H1 (cell line): ENCODE results near the gene PIM2. TPM values are rescaled to one million over a fixed set of nuclear protein-coding genes. Genes with fewer than 3 reads are reported as not detected.

Experiments used
- CTCF ChIA-PET: fragments of 300-600 bp; sonication (Branson Sonifier 250); formaldehyde crosslinking; loops from one replicate; lab custom pipeline; 2021; ENCODE audit not compliant: partially characterized antibody; lab: Charles Lee
- POLR2A ChIA-PET: fragments of 300-600 bp; sonication (Branson Sonifier 250); formaldehyde crosslinking; loops from one replicate; lab custom pipeline; 2021; ENCODE audit warnings: inconsistent platforms; ENCODE audit not compliant: partially characterized antibody; lab: Charles Lee
- DNase-seq, 2 experiments: peaks; one replicate each; pipeline versions ENCODE4 v3.0.0 to v3.0.0-alpha.2; 2010 to 2022; ENCODE audit warnings: low spot score in 2 of 2, low read depth in 1 of 2, mixed read lengths in 1 of 2
- FAIRE-seq: peaks from 2 replicates; lab custom pipeline; 2011; peaks lifted over from hg19 to GRCh38; lab: Jason Lieb, UNC
- H2AFZ ChIP-seq: 2 replicates; pipeline ENCODE4 v1.8.1; 2012; ENCODE audit warnings: low read length, inconsistent platforms
- H2AK5ac ChIP-seq: 2 replicates; pipeline ENCODE4 v1.6.1; 2013; ENCODE audit warnings: low read depth, low read length
- H2BK120ac ChIP-seq: replicated peaks from 2 replicates; pipeline ENCODE3; 2013; ENCODE audit warnings: low read depth, low read length, inconsistent platforms
- H2BK12ac ChIP-seq: 2 replicates; pipeline ENCODE4 v1.6.1; 2013; ENCODE audit warnings: low read depth, low read length
- H2BK15ac ChIP-seq: 2 replicates; pipeline ENCODE4 v1.6.1; 2013; ENCODE audit warnings: low read length
- H2BK20ac ChIP-seq: 2 replicates; pipeline ENCODE4 v1.6.1; 2013; ENCODE audit warnings: low read length
- H2BK5ac ChIP-seq: 2 replicates; pipeline ENCODE4 v1.6.1; 2013; ENCODE audit warnings: low read depth, low read length
- H3K14ac ChIP-seq: 2 replicates; pipeline ENCODE4 v1.6.1; 2013; ENCODE audit warnings: inconsistent platforms; ENCODE audit not compliant: insufficient read length
- H3K18ac ChIP-seq: 2 replicates; pipeline ENCODE4 v1.6.1; 2013; ENCODE audit warnings: low read length; ENCODE audit errors: extremely low read depth
- H3K23ac ChIP-seq: 2 replicates; pipeline ENCODE4 v1.6.1; 2013; ENCODE audit warnings: inconsistent platforms; ENCODE audit not compliant: insufficient read length
- H3K23me2 ChIP-seq: 2 replicates; pipeline ENCODE4 v1.6.1; 2013; ENCODE audit warnings: low read depth, low read length
- H3K27ac ChIP-seq: 2 replicates; pipeline ENCODE4 v1.6.1; 2011; ENCODE audit warnings: low read depth, low read length, inconsistent platforms
- H3K27me3 ChIP-seq, 4 experiments: replicated peaks in 1 of 4; 1 replicate in 1 of 4; 2 replicates in 3 of 4; pipeline versions ENCODE4 v1.6.1 to v1.8.1; 2011 to 2013; ENCODE audit warnings: low read length in 3 of 4, mild to moderate bottlenecking in 3 of 4, inconsistent platforms in 2 of 4, mixed read lengths in 2 of 4, moderate library complexity in 1 of 4; ENCODE audit not compliant: control insufficient read depth in 3 of 4, insufficient read depth in 3 of 4; ENCODE audit errors: extremely low read depth in 1 of 4
- H3K36me3 ChIP-seq, 4 experiments: 2 replicates each; pipeline versions ENCODE4 v1.6.1 to v1.8.1; 2011 to 2013; ENCODE audit warnings: mild to moderate bottlenecking in 4 of 4, low read length in 3 of 4, moderate library complexity in 2 of 4, control low read depth in 1 of 4, inconsistent platforms in 1 of 4; ENCODE audit not compliant: insufficient read depth in 4 of 4, control insufficient read depth in 2 of 4
- H3K4ac ChIP-seq: replicated peaks from 2 replicates; pipeline ENCODE3; 2013; ENCODE audit warnings: low read length, low read depth, mixed read lengths, inconsistent platforms; ENCODE audit not compliant: insufficient read length
- H3K4me1 ChIP-seq, 4 experiments: replicated peaks in 1 of 4; 1 replicate in 1 of 4; 2 replicates in 3 of 4; pipeline versions ENCODE4 v1.6.1 to v1.8.1; 2011 to 2013; ENCODE audit warnings: low read length in 3 of 4, inconsistent platforms in 2 of 4, mixed read lengths in 1 of 4; ENCODE audit not compliant: insufficient read depth in 4 of 4, control insufficient read depth in 3 of 4
- H3K4me2 ChIP-seq, 2 experiments: 2 replicates each; pipeline versions ENCODE4 v1.6.1 to v1.8.1; 2011 to 2013; ENCODE audit warnings: low read depth in 2 of 2, low read length in 2 of 2, control low read depth in 1 of 2, inconsistent platforms in 1 of 2, mild to moderate bottlenecking in 1 of 2; ENCODE audit not compliant: insufficient read depth in 1 of 2
- H3K4me3 ChIP-seq, 4 experiments: fragments of 200-600, 300-600 bp in 1 of 4; sonication (generic), shearing (Covaris generic), sonication (Bioruptor Twin) in 1 of 4; 2 replicates each; pipeline versions ENCODE4 v1.5.1 to v1.8.1; 2011 to 2016; ENCODE audit warnings: low read length in 4 of 4, low read depth in 3 of 4, control low read depth in 2 of 4, inconsistent platforms in 2 of 4, mild to moderate bottlenecking in 2 of 4, mixed read lengths in 1 of 4, moderate library complexity in 1 of 4; ENCODE audit not compliant: insufficient read depth in 2 of 4; ENCODE audit errors: extremely low read depth in 1 of 4
- H3K56ac ChIP-seq: replicated peaks from 2 replicates; pipeline ENCODE3; 2013; ENCODE audit warnings: low read depth, mild to moderate bottlenecking, mixed read lengths, low read length, inconsistent platforms; ENCODE audit not compliant: insufficient read length
- H3K79me1 ChIP-seq: 2 replicates; pipeline ENCODE4 v1.6.1; 2013; ENCODE audit warnings: low read depth, low read length, control low read depth
- H3K79me2 ChIP-seq, 2 experiments: 2 replicates each; pipeline versions ENCODE4 v1.6.1 to v1.8.1; 2012 to 2013; ENCODE audit warnings: low read length in 2 of 2, mild to moderate bottlenecking in 2 of 2, inconsistent platforms in 1 of 2; ENCODE audit not compliant: insufficient read depth in 2 of 2, control insufficient read depth in 1 of 2
- H3K9ac ChIP-seq, 4 experiments: replicated peaks in 1 of 4; 1 replicate in 1 of 4; 2 replicates in 3 of 4; pipeline versions ENCODE4 v1.6.1 to v1.8.1; 2011 to 2013; ENCODE audit warnings: low read depth in 3 of 4, low read length in 3 of 4, control low read depth in 2 of 4, mild to moderate bottlenecking in 2 of 4, moderate library complexity in 2 of 4, inconsistent platforms in 1 of 4; ENCODE audit errors: extremely low read depth in 1 of 4
- H3K9me3 ChIP-seq, 2 experiments: 2 replicates each; pipeline versions ENCODE4 v1.6.1 to v1.8.1; 2012 to 2013; ENCODE audit warnings: mild to moderate bottlenecking in 2 of 2, moderate library complexity in 2 of 2, control low read depth in 1 of 2, inconsistent platforms in 1 of 2, low read depth in 1 of 2, low read length in 1 of 2, mixed read lengths in 1 of 2; ENCODE audit not compliant: insufficient read depth in 2 of 2
- H4K20me1 ChIP-seq, 2 experiments: replicated peaks in 1 of 2; 2 replicates each; pipeline versions ENCODE3 to v1.8.1; 2011 to 2013; ENCODE audit warnings: inconsistent platforms in 2 of 2, low read length in 2 of 2, mild to moderate bottlenecking in 1 of 2; ENCODE audit not compliant: insufficient read depth in 2 of 2, control insufficient read depth in 1 of 2
- H4K5ac ChIP-seq: 2 replicates; pipeline ENCODE4 v1.6.1; 2013; ENCODE audit warnings: low read length, low read depth, mixed read lengths, inconsistent platforms; ENCODE audit not compliant: insufficient read length
- H4K8ac ChIP-seq: 2 replicates; pipeline ENCODE4 v1.8.0; 2013; ENCODE audit warnings: mild to moderate bottlenecking, moderate library complexity, low read length, inconsistent platforms; ENCODE audit not compliant: insufficient read depth; ENCODE audit errors: extremely low read depth
- H4K91ac ChIP-seq: replicated peaks from 2 replicates; pipeline ENCODE3; 2013; ENCODE audit warnings: low read length, mixed read lengths, inconsistent platforms; ENCODE audit not compliant: insufficient read length
- CBX8 ChIP-seq: fragments of 300-800, 300-1000 bp; sonication (generic); IDR thresholded peaks from 2 replicates; pipeline ENCODE4 v1.7.1; 2016; ENCODE audit warnings: low read depth, low read length, borderline replicate concordance
- CEBPB ChIP-seq: IDR thresholded peaks from 2 replicates; pipeline ENCODE4 v1.6.1; 2012; ENCODE audit warnings: low read depth, low read length
- EGR1 ChIP-seq: IDR thresholded peaks from 2 replicates; pipeline ENCODE4 v1.6.1; 2011; ENCODE audit warnings: low read depth, low read length, borderline replicate concordance
- FOSL1 ChIP-seq: IDR thresholded peaks from 2 replicates; pipeline ENCODE4 v1.6.1; 2011; ENCODE audit warnings: mild to moderate bottlenecking, low read depth, low read length, moderate library complexity; ENCODE audit not compliant: insufficient read depth
- JUN ChIP-seq: IDR thresholded peaks from 2 replicates; pipeline ENCODE4 v1.6.1; 2011; ENCODE audit warnings: low read depth, mild to moderate bottlenecking, improper control_type of control experiment, low read length
- NRF1 ChIP-seq: IDR thresholded peaks from 2 replicates; pipeline ENCODE4 v1.6.1; 2011; ENCODE audit warnings: mild to moderate bottlenecking, low read depth, low read length, improper control_type of control experiment
- POLR2A ChIP-seq, 2 experiments: IDR thresholded peaks; 1 replicate in 1 of 2; 2 replicates in 1 of 2; pipeline ENCODE4 v1.6.1; 2011; ENCODE audit warnings: low read depth in 2 of 2, low read length in 2 of 2, mild to moderate bottlenecking in 2 of 2; ENCODE audit errors: control extremely low read depth in 1 of 2
- RBBP5 ChIP-seq: IDR thresholded peaks from 2 replicates; pipeline ENCODE4 v1.7.1; 2012; ENCODE audit warnings: low read depth, mild to moderate bottlenecking, inconsistent platforms, low read length, moderate library complexity, borderline replicate concordance
- SP1 ChIP-seq: IDR thresholded peaks from 2 replicates; pipeline ENCODE4 v1.6.1; 2011; ENCODE audit warnings: low read depth, low read length
- TBP ChIP-seq: IDR thresholded peaks from 2 replicates; pipeline ENCODE4 v1.6.1; 2011; ENCODE audit warnings: low read depth, low read length, improper control_type of control experiment
- WGBS, 2 experiments: shearing (Covaris generic) in 1 of 2; methylation state at CpG; one replicate each; pipeline versions ENCODE4 v1.1.6 to v1.1.7; 2013 to 2015; ENCODE audit warnings: low lambda C conversion rate in 2 of 2, mixed read lengths in 2 of 2, inconsistent platforms in 1 of 2, low coverage in 1 of 2, missing lambda C conversion rate in 1 of 2; ENCODE audit not compliant: insufficient replicate concordance in 2 of 2, insufficient coverage in 1 of 2, insufficient read length in 1 of 2; ENCODE audit errors: extremely low coverage in 1 of 2, missing lambda C conversion rate in 1 of 2; 5-methylcytosine and 5-hydroxymethylcytosine counted together
- polyA plus RNA-seq, 7 experiments: library from polyadenylated mRNA; depleted of rRNA in 3 of 7; stranded (reverse) in 5 of 7; unstranded in 2 of 7; fragments of >200 nt in 5 of 7; fragments of 200-250 nt in 2 of 7; gene quantifications; 1 replicate in 5 of 7; 2 replicates in 1 of 7; 4 replicates in 1 of 7; pipeline versions ENCODE4 v1.2.1 to v1.2.3, GENCODE V29; 2011 to 2013; ENCODE audit warnings: missing spikeins in 2 of 7, mixed read lengths in 2 of 7
- total RNA-seq: library from RNA; stranded (reverse); fragmentation: NEBNext Ultra II Directional; extraction: Animal tissue kit (Norgen Biotek cat#: 25700); gene quantifications from 2 replicates; pipeline ENCODE4 v1.2.1, GENCODE V29; 2021
- TF ChIP-seq, protein P1 (sequence below): IDR thresholded peaks from 2 replicates; pipeline ENCODE4 v1.6.1; 2012; ENCODE audit warnings: inconsistent platforms

Gene PIM2
- total and polyA plus RNA-seq, 2 of the 8 experiments (the other 6 are each of a cell fraction or from before 2014, with no cell fraction given) = 180 to 203 TPM

- Histone ChIP-seq H2AK5ac (no peak overlapping the region), H3K4me3 (peak overlapping the region; percentile 72 to 96 (median 88)), H3K9me3 (no peaks in the 10 kb centered on the region; a peak in 1 of 4 replicates), H3K36me3 (peaks cover 11 to 37% (median 28%) of the 10 kb centered on the region in 4 experiments; a peak in 7 of 8 replicates), H3K18ac (no peak overlapping the region; the same call in 1 of the 2 replicates), H3K27ac (peak overlapping the region; percentile 58; the same call in 1 of the 2 replicates), H3K27me3 (no peaks in the 10 kb centered on the region), H3K79me1 (no peaks in the 10 kb centered on the region), H2AFZ (no peak overlapping the region), H2BK120ac (no peak overlapping the region), H3K9ac (peak overlapping the region in 3 of 4 experiments; percentile 16 to 88 (median 58); a peak in 5 of 7 replicates), H4K91ac (no peak overlapping the region), H4K8ac (no peak overlapping the region), H2BK12ac (no peak overlapping the region), H3K4me2 (peak overlapping the region; percentile 71 to 83), H4K20me1 (peaks cover 14 to 24% of the 10 kb centered on the region in 2 experiments), H3K4ac (no peak overlapping the region), H3K23me2 (peaks cover 11% of the 10 kb centered on the region), H3K56ac (no peak overlapping the region), H4K5ac (no peak overlapping the region), H3K4me1 (peaks cover 8 to 15% (median 14%) of the 10 kb centered on the region in 4 experiments), H3K23ac (no peak overlapping the region), H2BK20ac (no peak overlapping the region), H3K14ac (no peak overlapping the region), H2BK5ac (peak overlapping the region; percentile 93; the same call in 1 of the 2 replicates), H2BK15ac (no peak overlapping the region), H3K79me2 (peaks cover 16 to 59% of the 10 kb centered on the region in 2 experiments)
- peak; percentile 88 for FAIRE-seq
- peak; percentile 68 to 80 for DNase-seq
- ChIA-PET POLR2A (interaction anchor here (0.7 to 30.9 kb wide), 7 partner anchors 14 to 39 kb away, joined by 3 to 572 read pairs (median 5); partner anchors contain the start of genes PQBP1 and TIMM17B), CTCF (interaction anchor here (0.7 to 2.2 kb wide), 4 partner anchors 21 to 28 kb away, joined by 3 to 13 read pairs (median 8); no protein-coding TSS in a partner anchor)
- WGBS, 2 experiments = 1% methylated on average over 16 of the region's 27 CpGs; no CpG with 5 or more reads in 1 of the 2 experiments
- peak in 1 of 2 experiments; percentile 16; a peak in 1 of 3 replicates for TF ChIP-seq POLR2A (IDR thresholded peaks at IDR 0.05; ENCODE audit: control extremely low read depth in 1 of 2, low read depth in 2 of 2, low read length in 2 of 2)
- TF ChIP-seq EGR1 = no peak
- TF ChIP-seq JUN = no peak
- TF ChIP-seq FOSL1 = no peak
- TF ChIP-seq CBX8 = no peak
- no peak for TF ChIP-seq CEBPB
- TF ChIP-seq NRF1 = peak; percentile 59
- 0 out of 2 replicates have a peak, but pooled peaks have one; percentile 30 for TF ChIP-seq TBP
- TF ChIP-seq SP1 = no peak
- TF ChIP-seq, protein P1, sequence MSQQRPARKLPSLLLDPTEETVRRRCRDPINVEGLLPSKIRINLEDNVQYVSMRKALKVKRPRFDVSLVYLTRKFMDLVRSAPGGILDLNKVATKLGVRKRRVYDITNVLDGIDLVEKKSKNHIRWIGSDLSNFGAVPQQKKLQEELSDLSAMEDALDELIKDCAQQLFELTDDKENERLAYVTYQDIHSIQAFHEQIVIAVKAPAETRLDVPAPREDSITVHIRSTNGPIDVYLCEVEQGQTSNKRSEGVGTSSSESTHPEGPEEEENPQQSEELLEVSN = no peak
- no peak for TF ChIP-seq RBBP5
Measured at GRCh38 chrX:48917139-48918001, 1.5 kb downstream of the PIM2 start.
